ENCODE results near the gene C1orf52. TPM values are rescaled to one million over a fixed set of nuclear protein-coding genes. Genes with fewer than 3 reads are reported as not detected.

The C1orf52 gene
- total and polyA plus RNA-seq, 2 of the 13 experiments (the other 11 are each of a cell fraction or from before 2014, with no cell fraction given), result 19.4 to 27.4 TPM

DNA sequence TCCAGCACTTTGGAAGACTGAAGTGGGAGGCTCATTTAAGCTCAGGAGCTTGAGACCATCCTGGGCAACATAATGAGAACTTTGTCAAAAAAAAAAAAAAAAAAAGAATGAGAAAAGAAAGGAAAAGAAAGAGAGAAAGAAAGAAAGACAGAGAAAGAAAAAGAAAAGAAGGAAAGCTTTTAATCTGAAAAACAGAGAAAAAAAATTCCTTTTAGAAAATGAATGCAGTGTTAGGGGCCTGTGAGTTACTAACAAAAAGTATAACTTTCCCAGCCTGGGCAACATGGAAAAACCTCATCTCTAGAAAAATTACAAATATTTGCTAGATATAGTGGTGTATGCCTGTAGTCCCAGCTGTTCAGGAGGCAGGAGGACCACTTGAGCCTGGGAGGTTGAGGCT, 42.8 kb downstream of the C1orf52 start (continued):
- TF ChIP-seq, protein P1, sequence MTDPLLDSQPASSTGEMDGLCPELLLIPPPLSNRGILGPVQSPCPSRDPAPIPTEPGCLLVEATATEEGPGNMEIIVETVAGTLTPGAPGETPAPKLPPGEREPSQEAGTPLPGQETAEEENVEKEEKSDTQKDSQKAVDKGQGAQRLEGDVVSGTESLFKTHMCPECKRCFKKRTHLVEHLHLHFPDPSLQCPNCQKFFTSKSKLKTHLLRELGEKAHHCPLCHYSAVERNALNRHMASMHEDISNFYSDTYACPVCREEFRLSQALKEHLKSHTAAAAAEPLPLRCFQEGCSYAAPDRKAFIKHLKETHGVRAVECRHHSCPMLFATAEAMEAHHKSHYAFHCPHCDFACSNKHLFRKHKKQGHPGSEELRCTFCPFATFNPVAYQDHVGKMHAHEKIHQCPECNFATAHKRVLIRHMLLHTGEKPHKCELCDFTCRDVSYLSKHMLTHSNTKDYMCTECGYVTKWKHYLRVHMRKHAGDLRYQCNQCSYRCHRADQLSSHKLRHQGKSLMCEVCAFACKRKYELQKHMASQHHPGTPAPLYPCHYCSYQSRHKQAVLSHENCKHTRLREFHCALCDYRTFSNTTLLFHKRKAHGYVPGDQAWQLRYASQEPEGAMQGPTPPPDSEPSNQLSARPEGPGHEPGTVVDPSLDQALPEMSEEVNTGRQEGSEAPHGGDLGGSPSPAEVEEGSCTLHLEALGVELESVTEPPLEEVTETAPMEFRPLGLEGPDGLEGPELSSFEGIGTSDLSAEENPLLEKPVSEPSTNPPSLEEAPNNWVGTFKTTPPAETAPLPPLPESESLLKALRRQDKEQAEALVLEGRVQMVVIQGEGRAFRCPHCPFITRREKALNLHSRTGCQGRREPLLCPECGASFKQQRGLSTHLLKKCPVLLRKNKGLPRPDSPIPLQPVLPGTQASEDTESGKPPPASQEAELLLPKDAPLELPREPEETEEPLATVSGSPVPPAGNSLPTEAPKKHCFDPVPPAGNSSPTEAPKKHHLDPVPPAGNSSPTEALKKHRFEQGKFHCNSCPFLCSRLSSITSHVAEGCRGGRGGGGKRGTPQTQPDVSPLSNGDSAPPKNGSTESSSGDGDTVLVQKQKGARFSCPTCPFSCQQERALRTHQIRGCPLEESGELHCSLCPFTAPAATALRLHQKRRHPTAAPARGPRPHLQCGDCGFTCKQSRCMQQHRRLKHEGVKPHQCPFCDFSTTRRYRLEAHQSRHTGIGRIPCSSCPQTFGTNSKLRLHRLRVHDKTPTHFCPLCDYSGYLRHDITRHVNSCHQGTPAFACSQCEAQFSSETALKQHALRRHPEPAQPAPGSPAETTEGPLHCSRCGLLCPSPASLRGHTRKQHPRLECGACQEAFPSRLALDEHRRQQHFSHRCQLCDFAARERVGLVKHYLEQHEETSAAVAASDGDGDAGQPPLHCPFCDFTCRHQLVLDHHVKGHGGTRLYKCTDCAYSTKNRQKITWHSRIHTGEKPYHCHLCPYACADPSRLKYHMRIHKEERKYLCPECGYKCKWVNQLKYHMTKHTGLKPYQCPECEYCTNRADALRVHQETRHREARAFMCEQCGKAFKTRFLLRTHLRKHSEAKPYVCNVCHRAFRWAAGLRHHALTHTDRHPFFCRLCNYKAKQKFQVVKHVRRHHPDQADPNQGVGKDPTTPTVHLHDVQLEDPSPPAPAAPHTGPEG (CRISPR knock-in tag; IDR thresholded peaks at IDR 0.05), result no peak
- no peak for TF ChIP-seq ATF4 (CRISPR knock-in tag; IDR thresholded peaks at IDR 0.05)
- TF ChIP-seq CHD2 (IDR thresholded peaks at IDR 0.05; ENCODE audit: low read depth, low read length), result no peak
- TF ChIP-seq FLYWCH1 (CRISPR knock-in tag; IDR thresholded peaks at IDR 0.05), result no peak
- no peak for TF ChIP-seq ISX (CRISPR knock-in tag; conservative IDR thresholded peaks at IDR 0.05)
- no peak for TF ChIP-seq EP300 (IDR thresholded peaks at IDR 0.05; ENCODE audit: low read depth in 2 of 2, low read length in 2 of 2)
- TF ChIP-seq EP300 (CRISPR knock-in tag; IDR thresholded peaks at IDR 0.05; ENCODE audit: borderline replicate concordance), result no peak
- no peak for TF ChIP-seq MTERF4 (CRISPR knock-in tag; IDR thresholded peaks at IDR 0.05)
- no peak for TF ChIP-seq ZMYM2 (CRISPR knock-in tag; IDR thresholded peaks at IDR 0.05)
- TF ChIP-seq TP53 (CRISPR knock-in tag; conservative IDR thresholded peaks at IDR 0.05), result no peak
- no peak for TF ChIP-seq ZFP36 (IDR thresholded peaks at IDR 0.05; ENCODE audit: borderline replicate concordance, low read depth, low read length, partially characterized antibody)
- no peak for TF ChIP-seq ZNF547 (CRISPR knock-in tag; IDR thresholded peaks at IDR 0.05)

All from HepG2 (cell line).